ENCODE measurements around the gene ZBTB22.
A peak's percentile ranks its signal among the peaks of the same experiment; 100 is the strongest.
"Not testable (repeated sequence)": the region's sequence is repeated elsewhere in the genome, so short reads cannot be mapped to it uniquely, and the experiment has no call there.

ZBTB22 gene, protein sequence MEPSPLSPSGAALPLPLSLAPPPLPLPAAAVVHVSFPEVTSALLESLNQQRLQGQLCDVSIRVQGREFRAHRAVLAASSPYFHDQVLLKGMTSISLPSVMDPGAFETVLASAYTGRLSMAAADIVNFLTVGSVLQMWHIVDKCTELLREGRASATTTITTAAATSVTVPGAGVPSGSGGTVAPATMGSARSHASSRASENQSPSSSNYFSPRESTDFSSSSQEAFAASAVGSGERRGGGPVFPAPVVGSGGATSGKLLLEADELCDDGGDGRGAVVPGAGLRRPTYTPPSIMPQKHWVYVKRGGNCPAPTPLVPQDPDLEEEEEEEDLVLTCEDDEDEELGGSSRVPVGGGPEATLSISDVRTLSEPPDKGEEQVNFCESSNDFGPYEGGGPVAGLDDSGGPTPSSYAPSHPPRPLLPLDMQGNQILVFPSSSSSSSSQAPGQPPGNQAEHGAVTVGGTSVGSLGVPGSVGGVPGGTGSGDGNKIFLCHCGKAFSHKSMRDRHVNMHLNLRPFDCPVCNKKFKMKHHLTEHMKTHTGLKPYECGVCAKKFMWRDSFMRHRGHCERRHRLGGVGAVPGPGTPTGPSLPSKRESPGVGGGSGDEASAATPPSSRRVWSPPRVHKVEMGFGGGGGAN

DNA sequence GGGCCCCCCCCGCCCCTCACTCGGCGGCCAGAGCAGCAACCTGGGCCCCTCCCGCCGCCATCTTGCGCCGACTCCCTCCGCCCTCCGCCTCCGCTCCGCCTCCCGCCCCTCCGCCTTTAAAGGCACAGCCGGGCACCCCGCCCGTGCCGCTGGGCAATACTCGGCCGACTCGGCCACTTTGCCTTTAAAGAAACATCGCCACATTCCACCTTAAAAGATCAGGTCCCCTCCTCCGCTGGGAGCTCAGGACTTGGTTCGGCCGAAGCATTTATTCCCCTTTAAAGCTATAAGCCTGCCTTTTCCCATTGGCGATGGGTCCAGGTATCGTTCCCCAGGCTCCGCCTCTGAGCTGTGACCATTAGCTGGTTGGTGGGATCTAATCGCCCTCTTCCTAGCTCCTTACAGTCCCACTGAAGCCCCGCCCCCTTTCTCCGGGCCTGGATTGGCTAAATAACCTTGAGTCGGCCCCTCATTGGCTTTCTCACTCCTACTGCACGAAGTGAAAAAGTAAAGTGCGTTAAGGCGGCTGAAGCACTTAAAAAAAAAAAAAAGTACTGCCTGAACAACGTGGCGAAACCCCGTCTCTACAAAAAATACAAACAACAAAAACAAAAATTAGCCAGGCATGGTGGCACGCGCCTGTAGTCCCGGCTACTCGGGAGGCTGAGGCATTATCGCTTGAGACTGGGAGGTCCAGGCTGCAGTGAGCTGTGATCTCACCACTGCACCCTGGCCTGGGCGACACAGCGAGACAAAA is at the start of gene ZBTB22:
Gene ZBTB22 (minus strand): TSS at position 76 of the 757 bp plus-strand sequence. CDS start 828 bp downstream, outside the sequence.
- DNase-seq (ENCODE audit: low read depth in 2 of 2, low spot score in 1 of 2), result peak; percentile 90 to 96

DNA sequence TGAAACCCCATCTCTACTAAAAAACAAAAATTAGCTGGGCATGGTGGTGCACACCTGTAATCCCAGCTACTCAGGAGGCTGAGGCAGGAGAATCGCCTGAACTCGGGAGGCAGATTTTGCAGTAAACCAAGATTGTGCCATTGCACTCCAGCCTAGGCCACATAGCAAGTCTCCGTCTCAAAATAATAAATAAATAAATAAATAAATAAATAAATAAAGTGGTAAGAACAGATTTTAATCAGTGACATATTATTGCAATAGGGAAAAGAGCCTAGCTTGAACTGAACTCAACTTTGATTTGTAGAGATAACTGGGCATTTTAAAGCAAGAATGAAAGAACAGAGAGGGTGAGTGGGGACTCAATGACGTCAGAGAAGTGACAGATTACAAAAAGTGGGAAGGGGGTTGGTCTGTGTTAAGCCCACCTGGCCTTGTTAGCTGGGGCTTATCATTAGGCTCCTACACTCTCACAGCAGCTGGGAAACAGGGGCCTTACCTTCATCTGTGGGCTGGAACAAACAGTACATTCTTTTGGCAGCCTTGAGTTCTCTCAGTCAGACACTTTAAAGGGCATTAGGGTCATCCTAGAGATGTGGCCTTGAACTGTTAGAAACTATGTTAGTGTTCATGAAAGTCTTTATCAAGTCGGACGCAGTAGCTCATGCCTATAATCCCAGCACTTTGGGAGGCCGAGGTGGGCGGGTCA is 49.6 kb upstream of the ZBTB22 start:
- no peak for DNase-seq (ENCODE audit: low read depth in 2 of 2, low spot score in 1 of 2)

DNA sequence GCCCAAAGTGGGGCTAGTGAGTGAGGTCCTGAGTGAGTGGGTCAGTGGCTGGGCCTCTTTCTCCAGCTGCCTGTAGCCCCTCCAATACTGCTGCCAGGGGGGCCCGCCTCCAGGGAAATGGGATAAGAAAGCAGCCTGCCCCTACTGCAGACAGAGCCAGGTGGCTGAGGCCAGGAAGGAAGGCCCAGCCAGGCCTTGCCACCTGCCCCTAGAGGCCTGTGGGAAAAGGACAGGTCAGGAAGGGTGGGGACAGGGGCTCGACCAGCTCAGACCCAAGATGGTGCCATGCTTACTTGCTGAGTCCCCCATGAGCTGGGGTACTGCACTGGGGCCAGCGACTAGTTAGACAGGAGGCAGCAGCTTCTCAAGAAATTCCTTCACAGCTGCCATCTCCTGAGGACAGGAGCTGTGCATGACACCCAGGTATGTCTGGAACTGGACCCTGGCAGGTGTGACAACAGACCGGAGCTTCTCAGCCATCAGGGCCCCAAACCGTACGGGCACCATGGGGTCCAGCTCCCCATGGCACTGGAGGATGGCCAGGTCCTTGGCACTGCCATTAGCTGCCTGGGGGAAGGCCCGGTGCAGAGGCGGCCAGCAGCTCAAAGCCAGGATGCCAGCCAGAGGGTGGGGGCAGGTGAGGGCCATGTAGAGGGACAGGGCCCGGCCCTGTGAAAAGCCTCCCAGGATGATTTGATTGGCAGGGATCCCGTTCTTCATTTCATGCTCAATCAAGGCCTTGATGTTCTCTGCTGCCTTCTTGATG is 47.8 kb upstream of the ZBTB22 start:
- DNase-seq (ENCODE audit: low read depth in 2 of 2, low spot score in 1 of 2), result not testable (repeated sequence)

DNA sequence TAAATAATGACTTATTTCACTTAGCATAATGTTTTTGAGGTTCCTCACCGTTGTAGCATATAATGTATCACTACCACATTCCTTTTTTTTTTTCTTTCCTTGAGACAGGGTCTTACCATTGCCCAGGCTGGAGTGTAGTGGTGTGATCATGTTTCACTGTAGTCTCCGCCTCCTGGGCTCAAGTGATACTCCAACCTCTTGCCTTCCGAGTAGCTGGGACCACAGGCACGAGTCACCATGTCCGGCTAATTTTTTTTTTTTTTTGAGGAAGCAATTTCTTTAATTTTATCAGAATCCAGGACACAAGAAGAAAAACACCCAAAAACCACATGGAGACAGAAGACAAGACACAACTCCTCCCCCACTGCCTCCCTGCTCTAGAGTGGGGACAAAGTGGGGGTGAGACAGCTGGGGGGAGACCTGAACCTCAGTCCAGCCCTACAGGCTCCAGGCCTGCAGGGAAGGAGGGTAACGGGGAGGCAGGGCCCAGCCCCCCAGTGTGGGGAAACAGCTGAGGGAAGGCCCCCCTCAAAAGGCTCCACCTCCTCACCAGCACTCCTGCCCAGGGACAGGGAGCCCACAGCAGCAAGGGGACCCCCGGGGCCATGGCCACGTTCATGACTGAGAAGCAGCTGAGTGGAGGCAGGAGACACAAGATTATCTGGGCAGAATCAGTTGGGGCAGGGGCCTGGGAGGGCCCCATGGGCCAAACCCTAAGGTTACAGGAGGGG is 47.1 kb upstream of the ZBTB22 start:
- not testable (repeated sequence) for DNase-seq (ENCODE audit: low read depth in 2 of 2, low spot score in 1 of 2)

DNA sequence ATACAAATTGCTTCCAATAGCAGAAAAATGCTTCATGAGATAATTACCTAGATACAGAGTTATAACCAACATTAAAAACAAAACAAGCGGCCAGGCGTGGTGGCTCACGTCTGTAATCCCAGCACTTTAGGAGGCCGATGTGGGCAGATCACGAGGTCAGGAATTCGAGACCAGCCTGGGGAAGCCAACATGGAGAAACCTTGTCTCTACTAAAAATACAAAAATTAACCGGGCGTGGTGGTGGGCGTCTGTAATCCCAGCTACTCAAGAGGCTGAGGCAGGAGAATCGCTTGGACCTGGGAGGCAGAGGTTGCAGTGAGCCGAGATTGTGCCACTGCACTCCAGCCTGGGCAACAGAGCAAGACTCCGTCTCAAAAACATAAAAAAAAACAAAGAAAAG is 45.9 kb upstream of the ZBTB22 start:
- DNase-seq (ENCODE audit: low read depth in 2 of 2, low spot score in 1 of 2), result not testable (repeated sequence)

DNA sequence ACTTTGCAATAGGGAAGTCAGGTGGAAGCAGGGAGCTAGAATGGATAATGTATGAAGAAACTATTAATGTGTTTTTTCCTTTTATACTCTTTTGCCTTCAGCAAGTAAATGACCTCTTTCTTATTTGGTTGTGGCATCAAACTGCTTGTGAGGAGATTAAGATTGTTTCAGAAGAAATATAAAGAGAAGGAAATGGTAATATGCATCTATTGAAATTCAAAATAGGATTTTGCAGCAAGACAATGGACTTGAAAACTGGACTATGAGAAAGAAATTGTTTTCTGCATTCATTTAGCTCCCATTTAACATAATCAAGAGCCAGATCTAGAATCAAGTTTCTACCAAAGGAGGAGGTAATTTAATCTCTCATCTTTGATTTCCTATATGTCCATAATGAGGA is 41.8 kb upstream of the ZBTB22 start:
- no peak for DNase-seq (ENCODE audit: low read depth in 2 of 2, low spot score in 1 of 2)

DNA sequence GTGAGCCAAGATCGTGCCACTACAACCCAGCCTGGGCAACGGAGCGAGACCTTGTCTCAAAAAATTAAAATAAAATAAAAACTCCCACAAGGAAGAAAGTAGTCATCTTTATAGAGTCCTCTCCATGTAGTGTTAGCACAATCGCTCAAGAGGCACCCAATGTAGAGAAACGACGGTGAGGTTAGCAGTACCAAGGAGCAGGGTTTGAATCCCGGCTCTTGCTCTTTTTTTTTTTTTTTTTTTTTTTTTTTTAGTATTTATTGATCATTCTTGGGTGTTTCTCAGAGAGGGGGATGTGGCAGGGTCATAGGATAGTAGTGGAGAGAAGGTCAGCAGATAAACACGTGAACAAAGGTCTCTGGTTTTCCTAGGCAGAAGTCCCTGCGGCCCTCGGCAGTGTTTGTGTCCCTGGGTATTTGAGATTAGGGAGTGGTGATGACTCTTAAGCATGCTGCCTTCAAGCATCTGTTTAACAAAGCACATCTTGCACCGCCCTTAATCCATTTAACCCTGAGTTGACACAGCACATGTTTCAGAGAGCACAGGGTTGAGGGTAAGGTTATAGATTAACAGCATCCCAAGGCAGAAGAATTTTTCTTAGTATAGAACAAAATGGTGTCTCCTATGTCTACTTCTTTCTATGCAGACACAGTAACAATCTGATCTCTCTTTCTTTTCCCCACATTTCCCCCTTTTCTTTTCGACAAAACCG is 39.8 kb upstream of the ZBTB22 start:
- not testable (repeated sequence) for DNase-seq (ENCODE audit: low read depth in 2 of 2, low spot score in 1 of 2)

DNA sequence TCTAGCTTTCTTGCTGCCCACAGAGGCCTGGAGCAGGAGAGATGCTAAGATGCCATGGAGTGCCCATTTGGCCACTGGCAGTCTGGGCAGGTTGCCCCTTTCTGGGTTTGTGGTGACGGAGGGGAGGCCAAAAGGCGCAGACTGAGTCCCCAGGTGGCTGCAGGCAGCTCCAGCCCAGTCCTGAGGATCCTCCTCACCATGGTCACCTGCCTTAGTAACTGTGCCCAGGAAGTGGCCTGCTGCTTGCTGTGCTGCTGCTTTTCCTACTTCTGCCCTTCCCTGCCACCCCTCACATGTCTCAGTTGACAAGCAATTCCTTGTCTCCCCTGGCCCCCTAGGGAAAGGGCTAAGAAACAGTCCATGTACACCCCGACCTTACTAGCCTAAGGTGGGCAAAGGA is 38.8 kb upstream of the ZBTB22 start:
- DNase-seq (ENCODE audit: low read depth in 2 of 2, low spot score in 1 of 2), result no peak

DNA sequence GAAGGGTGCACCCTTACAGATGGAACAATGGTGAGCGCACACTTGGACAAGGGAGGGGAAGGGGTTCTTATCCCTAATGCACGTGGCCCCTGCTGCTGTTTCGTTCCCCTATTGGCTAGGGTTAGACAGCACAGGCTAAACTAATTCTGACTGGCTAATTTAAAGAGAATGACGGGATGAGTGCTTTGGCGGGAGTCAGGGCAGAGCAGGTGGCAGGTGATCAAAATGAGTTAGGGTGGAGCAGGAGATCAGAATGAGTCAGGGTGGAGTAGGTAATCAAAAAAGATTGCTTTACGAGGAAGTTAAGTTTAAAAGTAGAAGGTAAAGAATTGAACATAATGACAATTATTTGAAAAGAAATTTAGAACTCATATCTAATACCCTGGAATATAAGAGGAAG is 38.3 kb upstream of the ZBTB22 start:
- DNase-seq (ENCODE audit: low read depth in 2 of 2, low spot score in 1 of 2), result not testable (repeated sequence)

DNA sequence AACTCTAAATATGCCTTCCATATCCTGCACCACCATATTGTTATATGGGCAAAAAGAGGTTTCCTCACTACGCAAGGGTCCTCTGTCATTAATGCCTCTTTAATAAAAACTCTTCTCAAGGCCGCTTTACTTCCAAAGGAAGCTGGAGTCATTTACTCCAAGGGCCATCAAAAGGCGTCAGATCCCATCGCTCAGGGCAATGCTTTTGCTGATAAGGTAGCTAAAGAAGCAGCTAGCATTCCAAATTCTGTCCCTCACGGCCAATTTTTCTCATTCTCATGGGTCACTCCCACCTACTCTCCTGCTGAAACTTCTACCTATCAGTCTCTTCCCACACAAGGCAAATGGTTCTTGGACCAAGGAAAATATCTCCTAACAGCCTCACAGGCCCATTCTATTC is 30.3 kb upstream of the ZBTB22 start:
- no peak for DNase-seq (ENCODE audit: low read depth in 2 of 2, low spot score in 1 of 2)

DNA sequence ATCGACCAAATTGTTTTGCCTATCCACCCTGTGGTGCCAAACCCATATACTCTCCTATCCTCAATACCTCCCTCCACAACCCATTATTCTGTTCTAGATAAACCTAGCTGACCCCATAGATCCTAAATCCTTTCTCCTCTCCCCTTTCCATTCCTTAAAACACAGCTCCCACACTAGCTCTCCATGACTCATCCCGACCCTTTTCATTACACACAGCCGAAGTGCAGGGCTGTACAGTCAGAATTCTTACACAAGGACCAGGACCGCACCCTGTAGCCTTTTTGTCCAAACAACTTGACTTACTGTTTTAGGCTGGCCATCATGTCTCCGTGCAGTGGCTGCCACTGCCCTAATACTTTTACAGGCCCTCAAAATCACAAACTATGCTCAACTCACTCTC is 29.4 kb upstream of the ZBTB22 start:
- DNase-seq (ENCODE audit: low read depth in 2 of 2, low spot score in 1 of 2), result not testable (repeated sequence)

DNA sequence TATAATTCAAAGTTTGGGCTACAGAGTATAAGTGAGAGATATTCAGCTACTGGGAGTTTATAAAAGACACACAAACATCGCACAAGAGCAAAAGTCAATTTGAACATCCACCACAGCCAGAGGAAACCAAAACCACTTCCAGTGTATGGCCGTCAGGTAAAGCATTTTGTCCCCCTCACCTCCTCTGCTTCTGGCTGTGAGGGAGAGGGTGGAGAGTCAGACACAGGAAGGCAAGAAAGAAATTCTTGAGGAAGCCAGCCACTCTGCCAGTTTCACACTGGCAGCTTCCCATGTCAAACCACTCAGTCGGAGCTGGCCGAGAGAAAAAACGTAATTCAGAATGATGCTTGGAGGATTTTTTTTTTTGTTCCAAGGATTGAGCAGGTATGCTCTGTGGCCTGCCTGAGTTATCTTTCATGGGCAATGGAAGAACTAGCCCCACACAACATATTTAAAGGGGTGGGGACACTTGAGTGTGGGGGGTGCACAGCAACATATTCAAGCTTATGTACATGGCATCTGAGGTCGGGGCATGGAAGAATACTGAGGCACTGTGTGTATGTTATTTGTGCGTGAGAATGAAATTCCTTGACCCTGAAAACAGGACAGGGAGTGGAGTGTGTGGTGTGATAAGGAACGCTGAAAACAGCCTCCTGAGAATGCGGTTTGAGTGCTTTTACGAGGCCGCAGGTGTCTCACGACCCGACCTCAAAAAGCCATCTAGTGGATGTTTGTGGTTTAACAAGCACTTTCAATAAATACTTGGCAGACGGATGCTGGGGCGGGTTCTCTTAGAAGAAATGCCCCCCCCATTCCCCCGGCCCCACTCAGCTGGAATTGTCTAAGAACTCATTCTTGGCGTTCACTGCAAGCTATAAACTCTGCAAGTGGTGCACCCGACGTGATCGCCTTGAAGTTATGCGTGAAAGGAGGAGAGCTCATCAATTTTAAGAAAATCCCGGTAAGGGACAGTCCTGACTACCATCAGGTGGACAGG is 27.5 kb upstream of the ZBTB22 start:
- peak in 1 of 2 donors; percentile 38 for DNase-seq (ENCODE audit: low read depth in 2 of 2, low spot score in 1 of 2)

DNA sequence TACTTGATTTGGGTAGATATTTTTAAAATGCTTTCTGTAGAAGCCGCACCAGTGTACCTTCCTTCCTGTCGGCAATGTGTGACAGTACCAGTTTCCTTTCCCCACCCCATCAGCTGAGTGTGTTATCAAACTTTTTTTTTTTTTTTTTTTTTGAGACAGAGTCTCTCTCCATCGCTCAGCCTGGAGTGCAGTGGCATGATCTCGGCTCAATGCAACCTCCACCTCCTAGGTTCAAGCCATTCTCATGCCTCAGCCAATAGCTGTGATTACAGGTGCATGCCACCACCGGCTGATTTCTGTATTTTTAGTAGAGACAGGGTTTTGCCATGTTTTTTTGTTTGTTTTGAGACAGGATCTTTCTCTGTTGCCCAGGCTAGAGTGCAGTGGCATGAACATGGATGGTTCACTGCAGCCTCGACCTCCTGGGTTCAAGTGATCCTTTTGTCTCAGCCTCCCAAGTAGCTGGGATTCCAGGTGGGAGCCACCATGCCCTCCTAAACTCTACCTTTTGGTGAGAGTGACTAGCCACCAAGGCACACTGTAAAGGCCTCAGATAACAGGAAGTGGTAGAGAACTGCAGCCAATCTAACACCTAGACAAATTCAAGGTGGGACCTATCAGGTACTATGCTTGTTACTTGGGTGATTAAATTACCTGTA is 26.5 kb upstream of the ZBTB22 start:
- peak in 1 of 2 donors; percentile 34 for DNase-seq (ENCODE audit: low read depth in 2 of 2, low spot score in 1 of 2)

DNA sequence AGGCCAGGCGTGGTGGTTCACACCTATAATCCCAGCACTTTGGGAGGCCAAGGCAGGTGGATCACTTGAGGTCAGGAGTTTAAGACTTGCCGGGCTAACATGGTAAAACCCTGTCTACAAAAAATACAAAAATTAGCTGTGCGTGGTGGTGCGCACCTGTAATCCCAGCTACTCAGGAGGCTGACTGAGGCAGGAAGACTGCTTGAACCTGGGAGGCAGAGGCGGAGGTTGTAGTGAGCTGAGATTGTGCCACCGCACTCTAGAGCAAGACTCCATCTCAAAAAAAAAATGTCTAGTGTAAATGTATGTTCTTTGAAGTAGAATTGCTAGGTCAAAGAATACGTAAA is 26.0 kb upstream of the ZBTB22 start:
- DNase-seq (ENCODE audit: low read depth in 2 of 2, low spot score in 1 of 2), result not testable (repeated sequence)

DNA sequence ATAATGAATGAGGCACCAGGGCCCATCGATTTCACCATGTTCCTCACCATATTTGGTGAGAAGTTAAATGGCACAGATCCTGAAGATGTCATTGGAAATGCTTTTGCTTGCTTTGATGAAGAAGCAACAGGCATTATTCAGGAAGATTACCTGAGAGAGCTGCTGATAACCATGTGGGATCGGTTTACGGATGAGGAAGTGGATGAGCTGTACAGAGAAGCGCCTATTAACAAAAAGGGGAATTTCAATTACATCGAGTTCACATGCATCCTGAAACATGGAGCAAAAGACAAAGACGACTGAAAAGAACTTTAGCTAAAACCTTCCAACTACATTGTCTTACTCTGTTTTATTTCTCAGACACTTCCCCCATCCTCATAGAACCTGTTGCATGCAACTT is 21.6 kb upstream of the ZBTB22 start:
- no peak for DNase-seq (ENCODE audit: low read depth in 2 of 2, low spot score in 1 of 2)

DNA sequence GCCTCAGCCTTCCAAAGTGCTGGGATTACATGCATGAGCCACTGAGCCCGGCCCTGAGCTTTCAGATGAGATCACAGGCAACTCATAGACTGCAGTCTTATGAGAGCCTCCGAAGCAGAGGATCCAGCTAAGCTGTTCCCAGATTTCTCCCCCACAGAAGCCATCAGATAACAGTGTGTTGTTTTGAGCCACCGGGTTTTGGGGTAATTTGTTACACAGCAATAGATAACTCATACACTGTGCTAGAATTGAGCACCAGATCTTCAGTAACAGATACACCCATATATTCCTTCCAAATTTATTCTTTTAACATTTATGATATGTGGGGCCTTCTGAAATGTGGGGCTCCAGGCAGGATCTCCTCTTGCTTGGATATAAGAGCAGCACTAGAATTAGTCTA is 19.0 kb upstream of the ZBTB22 start:
- no peak for DNase-seq (ENCODE audit: low read depth in 2 of 2, low spot score in 1 of 2)

DNA sequence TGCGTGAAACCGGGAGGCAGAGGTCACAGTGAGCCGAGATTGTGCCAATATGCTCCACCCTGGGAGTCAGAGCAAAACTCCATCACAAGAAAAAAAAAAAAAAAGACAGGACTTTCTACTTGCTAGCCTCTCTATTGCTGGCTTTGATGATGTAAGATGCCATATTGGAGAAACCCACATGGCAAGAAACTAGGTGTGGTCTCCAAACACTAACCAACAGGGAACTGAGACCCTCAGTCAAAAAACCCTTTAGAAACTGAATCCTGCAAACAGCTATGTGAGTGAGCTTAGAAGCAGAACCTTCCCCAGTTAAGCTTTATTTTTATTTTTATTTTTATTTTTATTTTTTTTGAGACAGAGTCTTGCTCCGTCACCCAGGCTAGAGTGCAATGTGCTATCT is 18.4 kb upstream of the ZBTB22 start:
- DNase-seq (ENCODE audit: low read depth in 2 of 2, low spot score in 1 of 2), result no peak

DNA sequence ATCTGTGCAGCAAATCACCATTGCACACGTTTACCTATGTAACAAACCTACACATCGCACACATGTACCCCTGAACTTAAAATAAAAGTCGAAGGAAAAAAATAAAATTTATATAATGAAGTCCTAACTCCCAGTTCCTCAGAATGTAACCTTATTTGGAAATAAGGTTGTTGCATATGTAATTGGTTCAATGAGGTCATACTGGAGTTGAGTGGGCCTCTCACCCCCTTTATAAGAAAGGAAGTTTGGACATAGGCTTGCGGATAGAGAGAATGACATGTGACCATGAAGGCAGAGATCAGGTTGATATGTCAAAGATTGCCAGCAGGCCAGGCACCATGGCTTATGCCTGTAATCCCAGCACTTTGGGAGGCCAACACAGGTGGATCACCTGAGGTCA is 16.1 kb upstream of the ZBTB22 start:
- DNase-seq (ENCODE audit: low read depth in 2 of 2, low spot score in 1 of 2), result no peak
